ENCODE measurements around the gene SMARCB1.

Gene SMARCB1

DNA sequence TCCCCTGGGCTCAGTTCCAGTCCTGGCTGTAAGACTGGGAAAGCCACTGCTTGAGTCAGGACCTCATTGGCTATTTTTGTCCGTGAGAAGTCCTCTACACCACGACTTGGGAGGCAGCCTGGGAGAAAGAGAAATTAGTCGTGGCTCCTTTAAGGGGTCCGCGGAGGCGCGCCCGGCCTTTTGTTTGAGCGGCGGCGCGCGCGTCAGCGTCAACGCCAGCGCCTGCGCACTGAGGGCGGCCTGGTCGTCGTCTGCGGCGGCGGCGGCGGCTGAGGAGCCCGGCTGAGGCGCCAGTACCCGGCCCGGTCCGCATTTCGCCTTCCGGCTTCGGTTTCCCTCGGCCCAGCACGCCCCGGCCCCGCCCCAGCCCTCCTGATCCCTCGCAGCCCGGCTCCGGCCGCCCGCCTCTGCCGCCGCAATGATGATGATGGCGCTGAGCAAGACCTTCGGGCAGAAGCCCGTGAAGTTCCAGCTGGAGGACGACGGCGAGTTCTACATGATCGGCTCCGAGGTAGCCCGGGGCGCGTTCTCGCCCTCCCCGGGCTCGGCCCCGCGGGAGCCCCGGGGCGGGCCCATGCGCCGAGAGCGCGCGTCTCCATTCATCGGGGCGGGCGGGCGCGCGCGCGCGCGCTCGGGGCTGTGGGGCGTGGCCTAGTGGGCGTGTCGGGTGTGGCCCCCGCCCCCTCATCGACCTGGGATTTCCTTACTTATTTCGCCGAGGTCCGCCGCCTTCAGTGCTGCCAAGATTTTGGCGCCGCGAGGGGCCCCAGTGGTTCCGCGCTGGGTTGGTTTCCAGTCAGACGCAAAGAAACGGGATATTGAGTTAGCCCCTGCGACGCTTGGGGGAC, at the start of gene SMARCB1:
Gene SMARCB1, plus strand, starts transcription at position 215 of the 848 bp plus-strand sequence. Its CDS starts 204 bp downstream, at position 419.
- peak; percentile 88 for DNase-seq (ENCODE audit: low read depth)

DNA sequence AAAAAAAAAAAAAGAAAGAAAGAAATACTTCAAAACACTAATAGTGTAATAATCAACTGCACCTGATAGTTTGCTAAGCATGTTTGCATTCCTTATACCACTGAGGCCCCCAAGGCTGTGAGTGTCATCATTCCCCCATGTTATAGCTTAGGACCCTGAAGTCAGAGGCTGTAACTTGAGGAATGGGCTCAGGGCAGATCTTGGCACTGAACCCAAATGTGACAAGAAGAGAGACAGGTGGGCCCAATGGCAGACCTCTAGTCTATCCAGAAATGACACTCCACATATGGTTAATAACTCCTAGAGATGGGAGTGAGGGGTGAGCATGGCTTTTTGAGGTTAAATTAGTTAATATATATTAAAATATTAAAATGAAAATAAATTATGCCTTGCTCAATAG, 49.1 kb upstream of the SMARCB1 start:
- DNase-seq (ENCODE audit: low read depth) = no peak

- no peak for DNase-seq (ENCODE audit: low read depth)
Observed at GRCh38 chr22:23742505-23743264, 44.1 kb upstream of the SMARCB1 start.

- DNase-seq (ENCODE audit: low read depth) = no peak
Observed at GRCh38 chr22:23743303-23743705, 43.5 kb upstream of the SMARCB1 start.

DNA sequence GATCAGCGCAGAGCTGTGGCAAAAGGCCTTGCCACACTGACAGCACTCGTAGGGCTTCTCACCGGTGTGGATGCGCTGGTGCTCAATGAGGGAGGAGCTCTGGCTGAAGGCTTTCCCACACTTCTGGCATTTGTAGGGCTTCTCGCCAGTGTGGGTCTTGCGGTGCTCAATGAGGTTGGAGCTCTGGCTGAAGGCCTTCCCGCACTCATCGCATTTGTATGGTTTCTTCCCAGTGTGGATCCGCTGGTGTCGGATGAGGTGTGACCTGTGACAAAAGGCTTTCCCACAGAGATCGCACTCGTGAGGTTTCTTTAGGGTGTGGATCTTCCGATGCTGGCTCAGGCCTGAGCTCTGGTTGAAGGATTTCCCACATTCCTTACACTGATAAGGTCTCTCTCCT, 42.8 kb upstream of the SMARCB1 start:
- DNase-seq (ENCODE audit: low read depth) = no peak

DNA sequence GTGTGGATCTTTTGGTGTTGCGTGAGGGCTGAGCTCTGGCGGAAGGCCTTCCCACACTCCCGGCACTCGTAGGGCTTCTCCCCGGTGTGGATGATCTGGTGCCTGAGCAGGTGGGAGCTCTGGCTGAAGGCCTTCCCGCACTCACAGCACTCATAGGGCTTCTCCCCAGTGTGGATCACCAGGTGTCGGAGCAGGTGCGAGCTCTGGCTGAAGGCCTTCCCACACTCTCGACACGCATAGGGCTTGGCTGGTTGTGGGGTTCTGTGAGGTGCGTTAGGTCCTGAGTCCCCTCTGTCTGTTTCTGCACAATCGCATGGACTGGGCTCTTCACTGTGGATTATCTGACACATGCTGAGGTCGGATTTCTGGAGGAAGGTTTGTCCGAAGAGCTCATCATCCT, 42.3 kb upstream of the SMARCB1 start:
- DNase-seq (ENCODE audit: low read depth) = no peak

GRCh38 chr22:23745791-23746190, 41.0 kb upstream of the SMARCB1 start:
- DNase-seq (ENCODE audit: low read depth) = no peak

DNA sequence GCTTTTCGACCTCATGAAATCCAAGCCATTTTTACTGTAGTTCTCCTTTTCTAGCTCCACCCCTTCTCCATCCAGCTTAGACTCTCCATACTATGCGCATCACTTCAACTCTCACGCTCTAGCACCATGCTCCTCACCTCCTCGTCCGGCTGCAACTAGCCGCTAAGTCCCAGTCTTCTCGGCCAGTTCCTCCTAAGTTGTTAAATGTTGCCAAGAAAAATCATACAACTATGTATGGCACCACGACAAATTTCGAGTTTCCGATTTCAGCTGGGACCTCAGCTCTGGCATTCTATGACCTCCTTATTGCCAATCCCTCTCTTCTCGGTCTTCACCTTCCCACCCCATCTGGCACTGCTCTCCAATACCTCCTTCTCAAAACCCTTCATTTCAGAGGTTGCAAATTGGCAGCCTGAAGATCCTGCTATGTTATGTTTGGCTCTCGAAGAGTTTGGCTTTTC, 36.9 kb upstream of the SMARCB1 start:
- DNase-seq (ENCODE audit: low read depth) = no peak

DNA sequence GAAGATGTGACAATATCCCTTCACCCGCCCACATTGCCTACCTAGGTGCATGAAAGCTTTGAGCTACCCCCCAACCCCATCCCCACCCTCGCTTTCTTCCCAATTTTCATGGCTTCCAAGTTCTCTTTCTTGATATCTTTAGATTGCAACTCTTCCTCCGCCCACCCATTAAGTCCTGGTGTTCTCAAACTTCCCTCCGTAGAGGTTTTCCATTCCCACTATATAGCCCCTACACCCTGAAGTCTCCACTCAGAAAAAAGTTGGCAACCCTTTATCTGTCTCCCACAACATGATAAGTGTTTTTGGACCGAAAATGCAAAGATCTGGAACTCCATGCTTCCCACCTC, 36.4 kb upstream of the SMARCB1 start:
- DNase-seq (ENCODE audit: low read depth) = no peak

DNA sequence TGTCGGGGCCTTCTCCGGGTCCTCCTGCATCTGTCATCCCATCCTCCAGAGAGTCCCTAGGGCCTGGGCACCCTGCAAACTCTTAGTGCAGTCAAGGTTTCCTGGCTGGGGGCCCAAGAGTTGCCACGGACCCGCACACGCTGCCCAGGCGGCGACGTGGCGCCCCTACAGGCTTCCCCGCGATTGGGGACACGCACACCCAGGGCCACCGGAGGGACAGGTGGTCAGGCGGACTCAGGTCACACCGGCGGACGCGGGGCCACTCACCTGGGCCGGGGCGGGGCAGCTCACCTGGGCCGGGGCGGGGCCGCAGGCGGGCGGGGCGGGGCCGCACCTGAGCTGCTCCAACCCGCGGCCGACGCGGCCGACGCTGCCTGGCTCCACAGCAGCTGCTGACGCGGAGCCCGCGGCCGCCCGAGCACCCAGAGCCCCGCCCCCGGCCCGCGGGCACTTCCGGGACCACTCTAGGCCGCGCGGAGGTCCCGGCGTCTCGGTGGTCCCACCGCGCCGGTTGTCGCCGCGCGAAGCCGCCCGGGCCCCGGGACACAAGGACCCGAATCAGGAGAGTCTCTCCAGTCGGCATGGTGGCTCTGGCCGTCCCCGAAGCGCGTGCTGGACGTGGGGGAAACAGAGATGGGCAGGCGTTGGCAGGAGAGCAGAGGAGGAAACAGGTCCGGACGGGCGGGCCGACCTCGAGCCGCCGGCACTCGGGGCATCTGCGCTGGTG, 35.9 kb upstream of the SMARCB1 start, which contains the start of gene ZNF70:
Gene ZNF70, minus strand, starts transcription at position 399 of the 727 bp plus-strand sequence. CDS start 5,972 bp downstream, outside the sequence.
- peak; percentile 69 for DNase-seq (ENCODE audit: low read depth)

- peak; percentile 27 for DNase-seq (ENCODE audit: low read depth)
Observed at GRCh38 chr22:23751441-23751996, 35.2 kb upstream of the SMARCB1 start.

DNA sequence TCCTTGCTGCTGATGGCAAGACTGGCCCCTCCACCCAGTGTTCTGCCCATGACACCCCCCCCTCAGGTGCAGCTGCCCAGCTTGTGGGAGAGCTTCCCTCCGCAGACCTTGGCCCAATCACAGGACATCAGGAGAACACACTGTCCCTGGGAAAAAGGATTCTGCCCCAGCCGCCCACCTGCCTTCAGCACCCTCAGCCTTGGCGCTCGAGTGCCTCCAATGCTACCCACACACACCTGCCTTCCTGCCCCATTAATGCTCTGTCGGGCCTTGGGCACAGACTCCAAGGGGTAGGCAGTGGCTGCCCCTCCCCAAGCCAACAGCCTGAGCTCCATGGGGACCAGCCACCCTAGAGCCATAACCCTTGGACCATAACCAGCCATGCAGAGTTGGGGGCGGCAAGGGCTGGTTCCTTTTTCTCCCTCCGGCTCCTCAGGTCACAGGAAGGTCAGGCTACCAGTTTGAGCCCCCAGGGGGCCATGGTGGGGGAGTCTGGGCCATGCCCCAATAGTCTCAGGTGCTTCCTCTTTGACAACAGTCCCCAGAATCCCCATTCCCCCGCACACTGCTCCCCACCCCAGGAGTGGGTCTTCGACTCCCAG, 34.6 kb upstream of the SMARCB1 start:
- DNase-seq (ENCODE audit: low read depth) = no peak

DNA sequence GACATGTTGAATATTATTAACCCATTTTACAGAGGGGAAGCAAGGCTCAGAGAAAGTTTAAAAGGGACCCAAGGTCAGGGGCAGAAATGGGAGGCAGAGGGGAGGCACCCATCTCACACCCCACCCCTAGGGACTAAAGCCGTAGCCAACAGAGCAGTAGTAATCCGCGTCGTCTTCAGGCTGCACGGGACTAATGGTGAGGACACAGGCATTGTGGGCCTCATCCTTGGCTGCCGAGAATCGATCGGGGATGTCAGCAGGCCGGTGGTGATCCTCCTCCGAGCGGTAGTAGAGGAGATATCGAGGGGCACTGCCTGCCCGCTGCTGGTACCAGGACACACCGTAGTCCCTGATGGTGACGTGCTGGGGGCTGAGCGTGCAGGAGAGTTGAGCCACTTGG, 34.0 kb upstream of the SMARCB1 start:
- DNase-seq (ENCODE audit: low read depth) = no peak

DNA sequence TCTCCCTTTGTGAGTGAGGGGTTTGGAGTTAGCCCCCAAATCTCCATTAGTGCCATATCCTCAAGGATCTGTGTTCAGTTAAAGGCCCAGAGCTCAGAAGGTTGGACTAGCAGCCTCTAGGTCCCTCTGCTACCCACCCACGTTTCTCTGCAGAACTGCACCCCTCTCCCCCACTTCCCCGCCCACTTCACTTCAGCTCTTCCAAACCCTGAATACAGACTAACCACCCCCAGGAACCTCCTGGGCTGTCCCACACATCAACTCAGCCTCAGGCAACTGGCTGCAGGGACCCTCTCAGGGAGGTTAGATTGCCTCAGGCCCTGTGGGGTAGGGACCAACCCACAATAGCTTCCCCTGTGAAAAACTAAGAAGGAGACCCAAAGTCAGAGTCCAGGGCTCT, 33.4 kb upstream of the SMARCB1 start:
- DNase-seq (ENCODE audit: low read depth) = no peak

GRCh38 chr22:23754220-23754919, 32.4 kb upstream of the SMARCB1 start, which contains the start of gene VPREB3:
VPREB3 (minus strand) TSS chr22:23754425; CDS start chr22:23754363, 62 bp downstream.
- no peak for DNase-seq (ENCODE audit: low read depth)

DNA sequence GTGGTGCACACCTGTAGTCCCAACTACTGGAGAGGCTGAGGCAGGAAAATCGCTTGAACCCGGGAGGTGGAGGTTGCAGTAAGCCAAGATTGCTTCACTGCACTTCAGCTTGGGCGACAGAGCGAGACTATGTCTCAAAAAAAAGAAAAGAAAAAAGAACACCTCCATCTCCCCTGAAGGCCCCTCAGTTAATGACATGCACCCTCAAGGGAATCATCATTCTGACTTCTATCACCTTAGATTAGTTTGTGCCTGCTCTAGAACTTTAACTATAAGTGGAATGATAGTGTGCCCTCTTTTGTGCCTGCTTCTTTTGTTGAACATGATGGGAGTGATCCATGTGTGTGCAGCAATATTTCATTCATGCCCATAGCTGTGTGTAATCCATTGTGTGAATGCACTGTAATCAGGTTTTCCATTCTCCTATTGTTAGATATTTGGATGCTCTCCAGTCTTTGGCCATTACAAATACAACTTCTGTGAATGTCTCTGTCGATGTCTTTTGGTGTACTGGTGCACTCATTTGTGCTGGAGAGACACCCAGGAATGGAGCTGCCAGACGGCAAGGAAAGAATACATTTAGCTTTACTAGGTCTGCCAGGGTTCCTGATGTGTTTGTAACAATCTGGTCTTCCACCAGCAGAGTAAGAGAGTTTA, 31.7 kb upstream of the SMARCB1 start:
- no peak for DNase-seq (ENCODE audit: low read depth)

DNA sequence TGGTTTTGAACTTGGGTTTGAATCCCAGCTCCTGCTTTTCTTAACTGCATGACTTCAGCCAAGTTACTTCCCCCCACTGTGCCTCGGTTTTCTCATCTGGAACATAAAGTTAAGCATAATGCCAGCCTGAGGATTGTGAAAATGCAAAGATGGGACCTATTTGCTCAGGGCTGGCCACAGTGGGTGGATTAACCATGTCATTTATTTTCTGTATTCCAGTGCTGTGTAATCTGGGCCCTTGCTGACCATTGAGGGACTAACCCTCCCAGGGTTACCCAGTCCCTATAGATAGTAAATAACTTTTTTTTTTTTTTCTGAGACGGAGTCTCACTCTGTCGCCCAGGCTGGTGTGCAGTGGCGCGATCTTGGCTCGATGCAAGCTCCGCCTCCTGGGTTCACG, 31.1 kb upstream of the SMARCB1 start:
- DNase-seq (ENCODE audit: low read depth) = no peak

DNA sequence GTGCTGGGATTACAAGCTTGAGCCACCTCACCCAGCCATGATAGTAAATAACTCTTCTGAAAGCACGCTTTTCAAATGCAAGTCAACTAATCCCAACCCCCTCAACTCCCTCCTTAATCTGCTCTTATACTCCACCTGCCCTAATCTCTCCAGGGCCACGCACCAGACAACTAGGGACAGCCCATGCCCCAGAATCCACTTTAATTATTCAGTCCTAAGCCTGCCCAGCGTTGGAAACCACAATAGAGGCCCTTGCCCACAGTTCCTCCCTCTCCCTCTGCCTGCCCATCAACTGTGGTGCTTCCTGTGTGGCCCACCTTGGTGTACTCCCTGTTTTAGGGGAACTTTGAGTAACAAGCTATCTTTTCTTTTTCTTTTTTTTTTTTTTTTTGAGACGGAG, 29.9 kb upstream of the SMARCB1 start:
- DNase-seq (ENCODE audit: low read depth) = no peak

GRCh38 chr22:23759566-23759965, 27.2 kb upstream of the SMARCB1 start:
- DNase-seq (ENCODE audit: low read depth) = no peak

GRCh38 chr22:23760056-23760455, 26.7 kb upstream of the SMARCB1 start:
- DNase-seq (ENCODE audit: low read depth) = no peak

Measured in amniotic epithelial cell (primary cell).